AG09309 (cell line): Measurements from ENCODE around the gene ERC1.

Experiments used
- DNase-seq: peaks from one replicate; pipeline ENCODE4 v3.0.0-alpha.2; 2010; ENCODE audit warnings: low read depth
- H3K4me3 ChIP-seq: 2 replicates; pipeline ENCODE4 v1.5.1; 2011; ENCODE audit warnings: mild to moderate bottlenecking, low read depth, low read length, moderate library complexity; ENCODE audit not compliant: control insufficient read depth
- CTCF ChIP-seq: IDR thresholded peaks from 2 replicates; pipeline ENCODE4 v1.5.1; 2011; ENCODE audit warnings: mild to moderate bottlenecking, low read depth, low read length, inconsistent platforms; ENCODE audit not compliant: insufficient read depth, control insufficient read depth; ENCODE audit errors: missing control alignments

The ERC1 gene

DNA sequence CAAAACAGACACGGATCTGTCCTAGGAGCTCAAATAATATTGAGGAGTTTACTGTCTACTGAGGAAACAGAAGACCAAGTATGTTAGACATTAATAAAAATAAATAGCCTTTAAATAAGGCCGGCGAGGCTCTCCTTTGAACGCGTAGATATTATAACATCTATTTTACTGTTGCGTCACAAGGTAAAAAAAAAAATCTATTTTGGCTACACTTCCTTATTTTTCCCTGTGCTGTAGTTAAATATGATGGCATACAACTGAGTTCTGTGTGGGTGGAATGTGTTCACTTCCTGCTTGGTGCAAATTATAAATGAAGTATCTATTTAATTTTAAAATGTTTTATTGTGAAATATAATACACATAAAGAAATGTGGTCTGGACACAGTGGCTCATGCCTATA lies 24.3 kb upstream of the ERC1 start:
- DNase-seq = no peak
- no peak overlapping the region for H3K4me3 ChIP-seq
- TF ChIP-seq CTCF = no peak

GRCh38 chr12:967641-968040 lies 23.4 kb upstream of the ERC1 start:
- no peak for TF ChIP-seq CTCF
- H3K4me3 ChIP-seq = no peak overlapping the region
- DNase-seq = no peak

GRCh38 chr12:968545-968944 lies 22.5 kb upstream of the ERC1 start:
- TF ChIP-seq CTCF = no peak
- no peak overlapping the region for H3K4me3 ChIP-seq
- DNase-seq = no peak

DNA sequence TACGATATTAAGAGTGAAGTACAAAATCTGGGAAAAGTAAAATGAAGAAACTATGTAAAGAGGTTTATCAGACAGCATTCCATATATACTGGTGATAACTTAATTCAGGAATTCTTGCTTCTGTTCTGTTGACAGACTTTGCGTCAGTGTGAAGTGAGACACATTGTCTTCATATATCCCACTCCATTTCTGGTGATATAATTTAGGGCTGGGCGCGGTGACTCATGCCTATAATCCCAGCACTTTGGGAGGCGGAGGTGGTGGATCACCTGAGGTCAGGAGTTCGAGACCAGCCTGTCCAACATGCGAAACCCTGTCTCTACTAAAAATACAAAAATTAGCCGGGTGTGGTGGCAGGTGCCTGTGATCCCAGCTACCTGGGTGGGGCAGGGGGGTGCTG lies 21.2 kb upstream of the ERC1 start:
- H3K4me3 ChIP-seq = no peak overlapping the region
- no peak for TF ChIP-seq CTCF
- DNase-seq = no peak

DNA sequence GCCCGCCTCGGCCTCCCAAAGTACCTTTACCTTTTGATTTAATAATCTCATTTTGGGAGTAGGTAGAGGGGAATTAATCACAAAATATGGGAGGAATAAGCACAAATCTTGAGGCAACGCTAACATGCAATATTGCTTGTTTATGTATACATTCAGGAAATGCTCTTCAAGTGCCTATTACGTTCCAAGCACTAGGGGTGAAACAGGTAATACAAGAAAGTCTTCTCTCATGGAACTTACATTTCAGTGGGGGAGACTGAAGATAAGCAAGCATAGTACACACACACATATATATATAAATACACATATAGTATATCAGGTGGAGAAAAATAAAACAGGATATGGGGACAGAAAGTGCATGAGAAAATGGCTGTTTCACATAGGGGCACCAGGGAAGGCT lies 19.0 kb upstream of the ERC1 start:
- no peak overlapping the region for H3K4me3 ChIP-seq
- no peak for DNase-seq
- TF ChIP-seq CTCF = no peak

GRCh38 chr12:974271-974862 lies 16.7 kb upstream of the ERC1 start:
- H3K4me3 ChIP-seq = no peak overlapping the region
- no peak for TF ChIP-seq CTCF
- no peak for DNase-seq

- DNase-seq = no peak
- H3K4me3 ChIP-seq = no peak overlapping the region
- no peak for TF ChIP-seq CTCF
These were observed 14.4 kb upstream of the ERC1 start for GRCh38 chr12:976644-977043.
